GM18868 (cell line): Measurements from ENCODE around the gene SPAG16.
"Not testable (repeated sequence)": the region's sequence is repeated elsewhere in the genome, so short reads cannot be mapped to it uniquely, and the experiment has no call there.

ENCODE experiments used
- ATAC-seq: cut with Tn5 transposase; IDR thresholded peaks from one replicate; pipeline ENCODE4 v1.9.1; 2021; ENCODE audit warnings: mild to moderate bottlenecking, moderate library complexity; ENCODE audit not compliant: unreplicated experiment

Gene SPAG16

GRCh38 chr2:213688825-213689224, 404.6 kb downstream of the SPAG16 start:
- not testable (repeated sequence) for ATAC-seq

GRCh38 chr2:213689585-213689984, 405.3 kb downstream of the SPAG16 start:
- no peak for ATAC-seq

GRCh38 chr2:213691351-213691750, 407.1 kb downstream of the SPAG16 start:
- ATAC-seq = no peak

GRCh38 chr2:213696442-213696841, 412.2 kb downstream of the SPAG16 start:
- ATAC-seq = peak; percentile 57

GRCh38 chr2:213701365-213701764, 417.1 kb downstream of the SPAG16 start:
- not testable (repeated sequence) for ATAC-seq

GRCh38 chr2:213703406-213704098, 419.3 kb downstream of the SPAG16 start:
- no peak for ATAC-seq

- no peak for ATAC-seq
These were observed 425.9 kb downstream of the SPAG16 start for GRCh38 chr2:213710164-213710563.

- not testable (repeated sequence) for ATAC-seq
These were observed 434.1 kb downstream of the SPAG16 start for GRCh38 chr2:213718411-213718810.

GRCh38 chr2:213722565-213722964, 438.3 kb downstream of the SPAG16 start:
- ATAC-seq = no peak

- no peak for ATAC-seq
These were observed 438.8 kb downstream of the SPAG16 start for GRCh38 chr2:213723041-213723560.

GRCh38 chr2:213723707-213724106, 439.4 kb downstream of the SPAG16 start:
- ATAC-seq = no peak

GRCh38 chr2:213726101-213726500, 441.8 kb downstream of the SPAG16 start:
- no peak for ATAC-seq

GRCh38 chr2:213733893-213734292, 449.6 kb downstream of the SPAG16 start:
- ATAC-seq = peak; percentile 97

GRCh38 chr2:213740453-213740852, 456.2 kb downstream of the SPAG16 start:
- ATAC-seq = peak; percentile 97

GRCh38 chr2:213751446-213751845, 467.2 kb downstream of the SPAG16 start:
- peak; percentile 94 for ATAC-seq

- ATAC-seq = no peak
These were observed 468.3 kb downstream of the SPAG16 start for GRCh38 chr2:213752575-213752974.

GRCh38 chr2:213757525-213757924, 473.3 kb downstream of the SPAG16 start:
- no peak for ATAC-seq

- no peak for ATAC-seq
These were observed 479.1 kb downstream of the SPAG16 start for GRCh38 chr2:213763354-213763753.

- no peak for ATAC-seq
These were observed 479.7 kb downstream of the SPAG16 start for GRCh38 chr2:213763963-213764362.

- ATAC-seq = no peak
These were observed 480.6 kb downstream of the SPAG16 start for GRCh38 chr2:213764849-213765248.

- peak; percentile 50 for ATAC-seq
These were observed 481.8 kb downstream of the SPAG16 start for GRCh38 chr2:213766062-213766461.

GRCh38 chr2:213766465-213766901, 482.2 kb downstream of the SPAG16 start:
- peak; percentile 96 for ATAC-seq

GRCh38 chr2:213787869-213788268, 503.6 kb downstream of the SPAG16 start:
- peak; percentile 82 for ATAC-seq
